Endothelial cell of umbilical vein (primary cell): Measurements from ENCODE around the gene ZNF280C. TPM values are rescaled to one million over a fixed set of nuclear protein-coding genes. Genes with fewer than 3 reads are reported as not detected.
A peak's percentile ranks its signal among the peaks of the same experiment; 100 is the strongest.
"Not testable (repeated sequence)": the region's sequence is repeated elsewhere in the genome, so short reads cannot be mapped to it uniquely, and the experiment has no call there.

ENCODE experiments used
- BruUV-seq: library from RNA; stranded (reverse); fragments of 400-500 nt; replicated peaks from 2 replicates; lab custom pipeline; 2021; lab: Mats Ljungman, UMichigan
- CTCF ChIA-PET: fragments of 300-600, 350-600 bp; sonication (Branson Sonifier 250); formaldehyde crosslinking; loops from one replicate; lab custom pipeline; 2021; ENCODE audit warnings: antibody characterized with exemption, inconsistent platforms; lab: Charles Lee
- POLR2A ChIA-PET: fragments of 300-600, 350-600 bp; sonication (Branson Sonifier 250); formaldehyde crosslinking; loops from one replicate; lab custom pipeline; 2021; ENCODE audit warnings: antibody characterized with exemption, inconsistent platforms; lab: Charles Lee
- DNase-seq: peaks from one replicate; pipeline ENCODE4 v3.0.0-alpha.2; 2011; ENCODE audit warnings: low read depth, low spot score
- FAIRE-seq: peaks from 2 replicates; lab custom pipeline; 2011; peaks lifted over from hg19 to GRCh38; lab: Jason Lieb, UNC
- H2AFZ ChIP-seq: 2 replicates; pipeline ENCODE4 v1.6.0; 2012; ENCODE audit warnings: low read depth, low read length, control low read depth, inconsistent platforms
- H3K27ac ChIP-seq: 2 replicates; pipeline ENCODE4 v1.5.1; 2011; ENCODE audit warnings: low read depth, mild to moderate bottlenecking, control low read depth, low read length, moderate library complexity; ENCODE audit not compliant: insufficient read depth
- H3K27me3 ChIP-seq, 2 experiments: 2 replicates each; pipeline versions ENCODE4 v1.6.0 to v1.6.1; 2011; ENCODE audit warnings: low read length in 2 of 2, mixed read lengths in 1 of 2; ENCODE audit not compliant: control insufficient read depth in 2 of 2, insufficient read depth in 2 of 2
- H3K36me3 ChIP-seq, 2 experiments: 2 replicates in 1 of 2; 3 replicates in 1 of 2; pipeline ENCODE4 v1.5.1; 2011; ENCODE audit warnings: low read length in 2 of 2, mild to moderate bottlenecking in 1 of 2, moderate library complexity in 1 of 2; ENCODE audit not compliant: control insufficient read depth in 2 of 2, insufficient read depth in 2 of 2; ENCODE audit errors: extremely low read depth in 1 of 2
- H3K4me1 ChIP-seq: 3 replicates; pipeline ENCODE4 v1.5.1; 2011; ENCODE audit warnings: mild to moderate bottlenecking, low read length; ENCODE audit not compliant: control insufficient read depth, insufficient read depth; ENCODE audit errors: extremely low read depth
- H3K4me2 ChIP-seq: 2 replicates; pipeline ENCODE4 v1.6.1; 2011; ENCODE audit warnings: low read length, control low read depth, mixed read lengths; ENCODE audit not compliant: insufficient read depth
- H3K4me3 ChIP-seq, 3 experiments: fragments of 200-600 bp in 1 of 3; sonication (generic), shearing (Covaris generic) in 1 of 3; replicated peaks in 1 of 3; 2 replicates each; pipeline ENCODE4 v1.5.1; 2011 to 2016; ENCODE audit warnings: control low read depth in 3 of 3, low read length in 3 of 3, mild to moderate bottlenecking in 2 of 3, inconsistent platforms in 1 of 3, low read depth in 1 of 3, moderate library complexity in 1 of 3; ENCODE audit not compliant: insufficient read depth in 1 of 3
- H3K79me2 ChIP-seq: 2 replicates; pipeline ENCODE4 v1.6.0; 2012; ENCODE audit warnings: low read length, inconsistent platforms; ENCODE audit not compliant: control insufficient read depth, insufficient read depth
- H3K9ac ChIP-seq: replicated peaks from 2 replicates; pipeline ENCODE3; 2011; ENCODE audit warnings: low read length, control low read depth; ENCODE audit not compliant: insufficient read depth; ENCODE audit errors: extremely low read depth
- H3K9me1 ChIP-seq: replicated peaks from 3 replicates; pipeline ENCODE4 v1.6.0; 2011; ENCODE audit warnings: mild to moderate bottlenecking, low read length; ENCODE audit not compliant: control insufficient read depth, insufficient read depth; ENCODE audit errors: extremely low read depth
- H3K9me3 ChIP-seq: replicated peaks from 2 replicates; pipeline ENCODE4 v1.5.1; 2012; ENCODE audit warnings: low read length, inconsistent platforms; ENCODE audit not compliant: control insufficient read depth, insufficient read depth
- H4K20me1 ChIP-seq: replicated peaks from 2 replicates; pipeline ENCODE3; 2011; ENCODE audit warnings: mild to moderate bottlenecking, low read length; ENCODE audit not compliant: control insufficient read depth, insufficient read depth; ENCODE audit errors: extremely low read depth
- EZH2 ChIP-seq: IDR thresholded peaks from 2 replicates; pipeline ENCODE4 v1.6.1; 2012; ENCODE audit warnings: borderline replicate concordance, low read depth, mild to moderate bottlenecking, moderate library complexity, low read length, inconsistent platforms; ENCODE audit not compliant: severe bottlenecking
- FOS ChIP-seq: IDR thresholded peaks from 2 replicates; pipeline ENCODE4 v1.6.1; 2011; ENCODE audit warnings: mild to moderate bottlenecking, low read length, moderate library complexity, borderline replicate concordance; ENCODE audit not compliant: insufficient read depth
- GATA2 ChIP-seq: IDR thresholded peaks from 2 replicates; pipeline ENCODE4 v1.7.0; 2011; ENCODE audit warnings: low read depth, mild to moderate bottlenecking, moderate library complexity, mixed read lengths, low read length; ENCODE audit not compliant: insufficient read length, insufficient read depth
- JUN ChIP-seq: IDR thresholded peaks from 2 replicates; pipeline ENCODE4 v1.6.1; 2011; ENCODE audit warnings: borderline replicate concordance, low read depth; ENCODE audit not compliant: insufficient read length, insufficient read depth
- MYC ChIP-seq: IDR thresholded peaks from one replicate; pipeline ENCODE4 v1.6.1; 2011; ENCODE audit warnings: mild to moderate bottlenecking, low read depth, low read length
- POLR2A ChIP-seq: IDR thresholded peaks from 2 replicates; pipeline ENCODE4 v1.6.1; 2012; ENCODE audit warnings: low read depth, mild to moderate bottlenecking, control low read depth, low read length
- POLR2AphosphoS5 ChIP-seq: IDR thresholded peaks from 2 replicates; pipeline ENCODE4 v1.6.1; 2012; ENCODE audit warnings: low read depth, mild to moderate bottlenecking, control low read depth, low read length, moderate library complexity; ENCODE audit not compliant: insufficient read depth
- dilution Hi-C: fragments of 300-500 bp; cut with MboI; formaldehyde crosslinking; loops from one replicate; pipeline ENCODE4 v1.15.0; 2019; ENCODE audit warnings: low sequenced_read_pairs; ENCODE audit not compliant: extremely low pct_ligation_motif_present
- intact Hi-C: fragments of 100-400 bp; cut with micrococcal nuclease; formaldehyde crosslinking; loops from one replicate; pipeline ENCODE4 v1.10.0; 2022
- polyA plus RNA-seq, 4 experiments: library from polyadenylated mRNA; depleted of rRNA in 3 of 4; stranded (reverse) in 3 of 4; unstranded in 1 of 4; fragments of >200 nt; gene quantifications; 2 replicates each; pipeline versions ENCODE4 v1.2.1 to v1.2.3, GENCODE V29; 2011 to 2012; ENCODE audit warnings: missing spikeins in 1 of 4
- total RNA-seq: library from RNA; stranded (reverse); gene quantifications from 2 replicates; pipeline ENCODE4 v1.2.3, GENCODE V29; 2021
- TF ChIP-seq, protein P1 (sequence below), 2 donors: IDR thresholded peaks; 1 replicate in 1 of 2; 2 replicates in 1 of 2; pipeline ENCODE4 v1.5.1; 2011; ENCODE audit warnings: low read length in 2 of 2, mild to moderate bottlenecking in 2 of 2, moderate library complexity in 2 of 2, control low read depth in 1 of 2, inconsistent platforms in 1 of 2, low read depth in 1 of 2; ENCODE audit not compliant: insufficient read depth in 1 of 2; ENCODE audit errors: extremely low read depth in 1 of 2
- TF ChIP-seq, protein P2 (sequence below): IDR thresholded peaks from 2 replicates; pipeline ENCODE4 v1.6.1; 2011; ENCODE audit not compliant: insufficient read depth, insufficient read length

The ZNF280C gene
- total and polyA plus RNA-seq, 2 donors (not counting 3 experiments of a cell fraction or from before 2014, with no cell fraction given), result 3.2 to 7.7 TPM

DNA sequence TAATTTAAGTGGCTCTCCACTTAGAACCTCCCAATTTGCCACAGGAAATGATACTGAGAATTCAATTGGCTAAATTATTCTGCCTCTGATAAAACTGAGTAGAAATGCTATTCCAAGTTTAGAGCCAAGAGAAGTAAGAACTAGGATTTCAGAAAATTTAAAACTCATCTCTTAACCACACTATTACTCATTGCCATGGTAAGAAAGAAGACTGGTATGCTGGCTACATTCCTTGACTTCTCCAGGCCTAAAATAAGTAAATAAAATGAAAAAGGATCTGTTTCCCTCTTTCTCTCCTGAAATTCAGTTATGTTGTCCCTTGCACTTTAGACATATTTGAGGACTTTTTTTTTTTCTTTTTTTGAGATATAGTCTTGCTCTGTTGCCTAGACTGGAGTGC, 23.3 kb downstream of the ZNF280C start:
- intact Hi-C loops (no loop called here), dilution Hi-C loops (no loop called here)
- H3K4me3 ChIP-seq, result no peak overlapping the region
- no peaks in the 10 kb centered on the region for H3K9me1 ChIP-seq
- FAIRE-seq (peak; percentile 67), DNase-seq (no peak)
- no peak overlapping the region for H3K27ac ChIP-seq
- no peaks in the 10 kb centered on the region for H3K36me3 ChIP-seq
- no peak for TF ChIP-seq POLR2AphosphoS5
- TF ChIP-seq, protein P1, sequence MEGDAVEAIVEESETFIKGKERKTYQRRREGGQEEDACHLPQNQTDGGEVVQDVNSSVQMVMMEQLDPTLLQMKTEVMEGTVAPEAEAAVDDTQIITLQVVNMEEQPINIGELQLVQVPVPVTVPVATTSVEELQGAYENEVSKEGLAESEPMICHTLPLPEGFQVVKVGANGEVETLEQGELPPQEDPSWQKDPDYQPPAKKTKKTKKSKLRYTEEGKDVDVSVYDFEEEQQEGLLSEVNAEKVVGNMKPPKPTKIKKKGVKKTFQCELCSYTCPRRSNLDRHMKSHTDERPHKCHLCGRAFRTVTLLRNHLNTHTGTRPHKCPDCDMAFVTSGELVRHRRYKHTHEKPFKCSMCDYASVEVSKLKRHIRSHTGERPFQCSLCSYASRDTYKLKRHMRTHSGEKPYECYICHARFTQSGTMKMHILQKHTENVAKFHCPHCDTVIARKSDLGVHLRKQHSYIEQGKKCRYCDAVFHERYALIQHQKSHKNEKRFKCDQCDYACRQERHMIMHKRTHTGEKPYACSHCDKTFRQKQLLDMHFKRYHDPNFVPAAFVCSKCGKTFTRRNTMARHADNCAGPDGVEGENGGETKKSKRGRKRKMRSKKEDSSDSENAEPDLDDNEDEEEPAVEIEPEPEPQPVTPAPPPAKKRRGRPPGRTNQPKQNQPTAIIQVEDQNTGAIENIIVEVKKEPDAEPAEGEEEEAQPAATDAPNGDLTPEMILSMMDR (IDR thresholded peaks at IDR 0.05; ENCODE audit: extremely low read depth in 1 of 2, insufficient read depth in 1 of 2, low read depth in 1 of 2, low read length in 2 of 2), result no peak
- TF ChIP-seq, protein P2, sequence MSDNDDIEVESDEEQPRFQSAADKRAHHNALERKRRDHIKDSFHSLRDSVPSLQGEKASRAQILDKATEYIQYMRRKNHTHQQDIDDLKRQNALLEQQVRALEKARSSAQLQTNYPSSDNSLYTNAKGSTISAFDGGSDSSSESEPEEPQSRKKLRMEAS, result no peak
- TF ChIP-seq POLR2A, result no peak
- no peak for TF ChIP-seq EZH2
- TF ChIP-seq GATA2, result no peak
- no peak for TF ChIP-seq MYC
- TF ChIP-seq FOS, result no peak
- TF ChIP-seq JUN, result no peak
- no peaks in the 10 kb centered on the region for H4K20me1 ChIP-seq
- no peaks in the 10 kb centered on the region for H3K79me2 ChIP-seq
- no peaks in the 10 kb centered on the region for H3K27me3 ChIP-seq
- no peaks in the 10 kb centered on the region for H3K4me1 ChIP-seq
- no peak overlapping the region for H2AFZ ChIP-seq
- no TSS peak for BruUV-seq
- no peak overlapping the region for H3K9ac ChIP-seq
- CTCF ChIA-PET, result no interaction called here
- POLR2A ChIA-PET, result no interaction called here
- no peak overlapping the region for H3K4me2 ChIP-seq
- no peaks in the 10 kb centered on the region for H3K9me3 ChIP-seq

GRCh38 chrX:130231184-130231583, 37.5 kb downstream of the ZNF280C start:
- dilution Hi-C loops, BruUV-seq, FAIRE-seq: not testable (repeated sequence)

More at GRCh38 chrX:130231184-130231583, 37.5 kb downstream of the ZNF280C start:
- H3K27ac ChIP-seq, H3K4me1 ChIP-seq, POLR2A ChIA-PET, H4K20me1 ChIP-seq, H3K4me2 ChIP-seq, H3K4me3 ChIP-seq, H3K36me3 ChIP-seq, H3K27me3 ChIP-seq, intact Hi-C loops, H3K79me2 ChIP-seq, H3K9ac ChIP-seq, H3K9me1 ChIP-seq, H3K9me3 ChIP-seq, CTCF ChIA-PET, H2AFZ ChIP-seq, DNase-seq: not testable (repeated sequence)
